Psoas muscle (tissue), 8 donors: ENCODE results near the gene C14orf180. TPM values are rescaled to one million over a fixed set of nuclear protein-coding genes. Genes with fewer than 3 reads are reported as not detected.

Experiments used
- ATAC-seq, 4 donors: fragments of 200-7000 bp; cut with Tn5 transposase; one replicate each; pipeline ENCODE4 v1.9.1; 2020; ENCODE audit warnings: moderate library complexity in 3 of 4, mild to moderate bottlenecking in 2 of 4
- DNase-seq, 2 donors: peaks; one replicate each; pipeline ENCODE4 v3.0.0-alpha.2; 2020
- H3K27ac ChIP-seq: fragments of 200-600 bp; one replicate; pipeline ENCODE4 v1.8.0; 2022
- H3K27me3 ChIP-seq, 3 donors: fragments of 200-600 bp in 1 of 3; one replicate each; pipeline versions ENCODE4 v1.6.1 to v1.8.0; 2013 to 2022; ENCODE audit warnings: low read length in 2 of 3, mild to moderate bottlenecking in 2 of 3, moderate library complexity in 1 of 3; ENCODE audit not compliant: insufficient read depth in 3 of 3
- H3K36me3 ChIP-seq, 2 donors: fragments of 200-600 bp in 1 of 2; one replicate each; pipeline versions ENCODE4 v1.6.1 to v1.8.0; 2013 to 2022; ENCODE audit warnings: low read depth in 1 of 2, mild to moderate bottlenecking in 1 of 2, moderate library complexity in 1 of 2; ENCODE audit not compliant: insufficient read depth in 1 of 2
- H3K4me1 ChIP-seq: fragments of 200-600 bp; one replicate; pipeline ENCODE4 v1.8.0; 2022
- H3K4me3 ChIP-seq: fragments of 200-600 bp; one replicate; pipeline ENCODE4 v1.8.0; 2022; ENCODE audit warnings: mild to moderate bottlenecking
- H3K9me3 ChIP-seq: fragments of 200-600 bp; one replicate; pipeline ENCODE4 v1.8.0; 2022
- CTCF ChIP-seq: fragments of 200-600 bp; IDR thresholded peaks from one replicate; pipeline ENCODE4 v1.8.0; 2022; ENCODE audit warnings: antibody characterized with exemption
- WGBS, 3 donors: extraction: QIAGEN DNeasy Blood & Tissue Kit; methylation state at CpG; one replicate each; pipeline versions ENCODE4 v1.1.6 to v1.1.7; 2013; 5-methylcytosine and 5-hydroxymethylcytosine counted together
- intact Hi-C, 2 donors: fragments of 100-400 bp; cut with DNase I; formaldehyde crosslinking; loops; one replicate each; pipeline versions ENCODE4 v1.11.0 to v1.14.2; 2022
- polyA plus RNA-seq, 3 donors: library from polyadenylated mRNA; stranded (reverse); fragments of 200-250 nt; gene quantifications; one replicate each; pipeline ENCODE4 v1.2.3, GENCODE V29; 2013
- total RNA-seq, 4 donors: library from RNA; stranded (reverse); fragmentation: NEBNext Ultra II Directional in 2 of 4; extraction: Animal tissue kit (Norgen Biotek cat#: 25700) in 2 of 4; gene quantifications; one replicate each; pipeline versions ENCODE4 v1.2.1 to v1.2.4, GENCODE V29; 2021 to 2023
- donor health status: healthy with polysubstance abuse.
- donor health status: DM: no; HTN: no; CAD: no; lungs with moderate emphysema.
- donor health status: Bipolar disorder and iron deficiency.
- donor health status: healthy.
- donor health status: DM: yes; HTN: yes; CAD: no.
- donor health status: DM: no; HTN: no; CAD: no.
- donor health status: DM: no; HTN: no; CAD: no.
- donor health status: DM: yes; HTN: yes; CAD: no.

C14orf180 gene
- total and polyA plus RNA-seq, 7 donors, result 0.32 to 7.3 (median 0.58) TPM

GRCh38 chr14:104561124-104561557 lies 18.4 kb upstream of the C14orf180 start:
- WGBS, 3 donors, result 48 to 49% (median 49%) methylated on average over 17 of the region's 17 CpGs
- Histone ChIP-seq H3K27ac (no peak overlapping the region), H3K4me1 (no peaks in the 10 kb centered on the region), H3K4me3 (no peak overlapping the region), H3K36me3 (no peaks in the 10 kb centered on the region), H3K9me3 (no peaks in the 10 kb centered on the region), H3K27me3 (peaks cover 0 to 22% (median 4%) of the 10 kb centered on the region in 3 donors)
- DNase-seq, result peak; percentile 4 to 39
- no peak for ATAC-seq
- intact Hi-C loops, result loop anchor here (5.0 kb wide), 2 partner anchors 424 to 484 kb away; partner anchors contain the start of gene KIF26A (in 1 of the 2)
- no peak for TF ChIP-seq CTCF

- TF ChIP-seq CTCF, result no peak
- H3K4me1 ChIP-seq, result no peaks in the 10 kb centered on the region
- H3K27me3 ChIP-seq, result peaks cover 0 to 29% (median 4%) of the 10 kb centered on the region in 3 donors
- intact Hi-C loops, result loop anchor here (5.0 kb wide), 2 partner anchors 425 to 485 kb away; partner anchors contain the start of gene KIF26A (in 1 of the 2)
- no peaks in the 10 kb centered on the region for H3K36me3 ChIP-seq
- H3K27ac ChIP-seq, result no peak overlapping the region
- H3K9me3 ChIP-seq, result no peaks in the 10 kb centered on the region
- DNase-seq (peak; percentile 7 to 32), ATAC-seq (no peak)
- WGBS, 3 donors, result 75 to 82% (median 80%) methylated on average over 23 of the region's 23 CpGs
- no peak overlapping the region for H3K4me3 ChIP-seq
Measured at GRCh38 chr14:104561632-104562495, 17.7 kb upstream of the C14orf180 start.

- intact Hi-C loops, result loop anchor here (5.0 kb wide), 2 partner anchors 425 to 485 kb away; partner anchors contain the start of gene KIF26A (in 1 of the 2)
- TF ChIP-seq CTCF, result no peak
- H3K4me1 ChIP-seq, result no peaks in the 10 kb centered on the region
- ATAC-seq, result no peak
- DNase-seq, result peak; percentile 7 to 41
- no peak overlapping the region for H3K4me3 ChIP-seq
- H3K27ac ChIP-seq, result no peak overlapping the region
- WGBS, 3 donors, result 71 to 89% (median 76%) methylated on average over 5 of the region's 5 CpGs
- H3K27me3 ChIP-seq, result peaks cover 0 to 33% (median 4%) of the 10 kb centered on the region in 3 donors
- H3K9me3 ChIP-seq, result no peaks in the 10 kb centered on the region
- no peaks in the 10 kb centered on the region for H3K36me3 ChIP-seq
Measured at GRCh38 chr14:104562606-104563005, 17.0 kb upstream of the C14orf180 start.

GRCh38 chr14:104563191-104563741 lies 16.3 kb upstream of the C14orf180 start:
- peak in 1 of 4 donors; percentile 21 for ATAC-seq
- Histone ChIP-seq H3K27me3 (peaks cover 0 to 37% (median 4%) of the 10 kb centered on the region in 3 donors), H3K27ac (no peak overlapping the region), H3K9me3 (no peaks in the 10 kb centered on the region), H3K4me1 (no peaks in the 10 kb centered on the region), H3K4me3 (no peak overlapping the region), H3K36me3 (no peaks in the 10 kb centered on the region)
- no peak for TF ChIP-seq CTCF
- no peak for DNase-seq
- 45 to 58% (median 53%) methylated on average over 15 of the region's 15 CpGs for WGBS, 3 donors
- intact Hi-C loops, result loop anchor here (5.0 kb wide), 2 partner anchors 426 to 486 kb away; partner anchors contain the start of gene KIF26A (in 1 of the 2)
